IPS-20b (cell line): ENCODE results near the gene NR1H2.
A peak's percentile ranks its signal among the peaks of the same experiment; 100 is the strongest.
"Not testable (repeated sequence)": the region's sequence is repeated elsewhere in the genome, so short reads cannot be mapped to it uniquely, and the experiment has no call there.

Experiments
- H3K27ac ChIP-seq: one replicate; pipeline ENCODE4 v1.5.1; 2013; ENCODE audit warnings: low read length
- H3K27me3 ChIP-seq: 2 replicates; pipeline ENCODE4 v1.6.1; 2013; ENCODE audit warnings: mild to moderate bottlenecking, low read length, inconsistent platforms; ENCODE audit not compliant: insufficient read depth
- H3K36me3 ChIP-seq: 2 replicates; pipeline ENCODE4 v1.6.1; 2013; ENCODE audit warnings: low read depth, mild to moderate bottlenecking, inconsistent platforms, low read length, moderate library complexity; ENCODE audit not compliant: insufficient read depth
- H3K4me1 ChIP-seq: 2 replicates; pipeline ENCODE4 v1.6.1; 2013; ENCODE audit warnings: mild to moderate bottlenecking, control low read depth, inconsistent platforms, low read length, moderate library complexity; ENCODE audit not compliant: insufficient read depth
- H3K4me3 ChIP-seq: 2 replicates; pipeline ENCODE4 v1.5.1; 2013; ENCODE audit warnings: mild to moderate bottlenecking, low read length, inconsistent platforms
- H3K9ac ChIP-seq: 2 replicates; pipeline ENCODE4 v1.6.1; 2013; ENCODE audit warnings: low read depth, mild to moderate bottlenecking, inconsistent platforms, low read length, moderate library complexity
- H3K9me3 ChIP-seq: 2 replicates; pipeline ENCODE4 v1.6.1; 2013; ENCODE audit warnings: mild to moderate bottlenecking, low read depth, low read length, inconsistent platforms; ENCODE audit not compliant: insufficient read depth

Gene NR1H2

GRCh38 chr19:50383001-50383851 is 7.0 kb downstream of the NR1H2 start:
- Histone ChIP-seq H3K4me3 (peak overlapping the region; percentile 72), H3K9ac (peak overlapping the region; percentile 75; the same call in 1 of the 2 replicates), H3K27ac (no peak overlapping the region), H3K36me3 (peaks cover 58% of the 10 kb centered on the region), H3K9me3 (no peaks in the 10 kb centered on the region), H3K4me1 (no peaks in the 10 kb centered on the region; the same call in 1 of the 2 replicates), H3K27me3 (no peaks in the 10 kb centered on the region; the same call in 1 of the 2 replicates)

- peaks cover 58% of the 10 kb centered on the region for H3K36me3 ChIP-seq
- H3K27me3 ChIP-seq = no peaks in the 10 kb centered on the region; the same call in 1 of the 2 replicates
- peak within 1 kb of the TSS; percentile 32 for H3K27ac ChIP-seq
- H3K9ac ChIP-seq = peak within 1 kb of the TSS; percentile 94
- no peaks in the 10 kb centered on the region; the same call in 1 of the 2 replicates for H3K4me1 ChIP-seq
- H3K9me3 ChIP-seq = no peaks in the 10 kb centered on the region
- H3K4me3 ChIP-seq = peak within 1 kb of the TSS; percentile 98
These were observed 7.8 kb downstream of the NR1H2 start, which contains the start of gene POLD1 for GRCh38 chr19:50383852-50384684. POLD1 (plus strand) TSS chr19:50384347; CDS start chr19:50398852, 14,505 bp downstream.

GRCh38 chr19:50384685-50385535 is 8.7 kb downstream of the NR1H2 start:
- H3K9me3 ChIP-seq = no peaks in the 10 kb centered on the region
- H3K4me3 ChIP-seq = peak overlapping the region; percentile 98
- H3K4me1 ChIP-seq = no peaks in the 10 kb centered on the region; the same call in 1 of the 2 replicates
- no peaks in the 10 kb centered on the region; the same call in 1 of the 2 replicates for H3K27me3 ChIP-seq
- H3K36me3 ChIP-seq = peaks cover 53% of the 10 kb centered on the region
- peak overlapping the region; percentile 94 for H3K9ac ChIP-seq
- H3K27ac ChIP-seq = peak overlapping the region; percentile 32

- Histone ChIP-seq H3K36me3 (peaks cover 43% of the 10 kb centered on the region), H3K4me3 (no peak overlapping the region), H3K4me1 (no peaks in the 10 kb centered on the region; the same call in 1 of the 2 replicates), H3K27me3 (no peaks in the 10 kb centered on the region; the same call in 1 of the 2 replicates), H3K9me3 (peaks cover 6% of the 10 kb centered on the region), H3K27ac (no peak overlapping the region), H3K9ac (no peak overlapping the region)
These were observed 11.1 kb downstream of the NR1H2 start for GRCh38 chr19:50387176-50387867.

GRCh38 chr19:50387868-50388245 is 11.6 kb downstream of the NR1H2 start:
- H3K27me3 ChIP-seq = no peaks in the 10 kb centered on the region; the same call in 1 of the 2 replicates
- H3K27ac ChIP-seq = no peak overlapping the region
- H3K9ac ChIP-seq = no peak overlapping the region
- H3K36me3 ChIP-seq = peaks cover 48% of the 10 kb centered on the region
- no peaks in the 10 kb centered on the region; the same call in 1 of the 2 replicates for H3K4me1 ChIP-seq
- peaks cover 7% of the 10 kb centered on the region for H3K9me3 ChIP-seq
- no peak overlapping the region for H3K4me3 ChIP-seq

- H3K9ac ChIP-seq, H3K9me3 ChIP-seq, H3K27ac ChIP-seq, H3K4me1 ChIP-seq, H3K4me3 ChIP-seq, H3K27me3 ChIP-seq: not testable (repeated sequence)
- H3K36me3 ChIP-seq = peaks cover 60% of the 10 kb centered on the region
These were observed 14.0 kb downstream of the NR1H2 start for GRCh38 chr19:50390295-50390694.

GRCh38 chr19:50390952-50391351 is 14.7 kb downstream of the NR1H2 start:
- not testable (repeated sequence) for H3K27me3 ChIP-seq, H3K9me3 ChIP-seq, H3K4me3 ChIP-seq, H3K9ac ChIP-seq, H3K27ac ChIP-seq, H3K4me1 ChIP-seq
- peaks cover 57% of the 10 kb centered on the region for H3K36me3 ChIP-seq

- Histone ChIP-seq H3K4me3 (no peak overlapping the region), H3K9ac (no peak overlapping the region), H3K27ac (no peak overlapping the region), H3K27me3 (no peaks in the 10 kb centered on the region), H3K36me3 (peaks cover 41% of the 10 kb centered on the region), H3K9me3 (peaks cover 7% of the 10 kb centered on the region), H3K4me1 (no peaks in the 10 kb centered on the region)
These were observed 16.5 kb downstream of the NR1H2 start for GRCh38 chr19:50392759-50393158.

- Histone ChIP-seq H3K36me3 (peaks cover 32% of the 10 kb centered on the region), H3K27me3 (no peaks in the 10 kb centered on the region), H3K27ac (no peak overlapping the region), H3K9me3 (peaks cover 7% of the 10 kb centered on the region), H3K9ac (no peak overlapping the region), H3K4me3 (no peak overlapping the region), H3K4me1 (no peaks in the 10 kb centered on the region)
These were observed 17.3 kb downstream of the NR1H2 start for GRCh38 chr19:50393589-50393988.

- Histone ChIP-seq H3K36me3 (peaks cover 31% of the 10 kb centered on the region), H3K27ac (no peak overlapping the region), H3K4me3 (no peak overlapping the region)
These were observed 17.8 kb downstream of the NR1H2 start for GRCh38 chr19:50394017-50394416.

More at GRCh38 chr19:50394017-50394416, 17.8 kb downstream of the NR1H2 start:
- H3K4me1 ChIP-seq = no peaks in the 10 kb centered on the region
- peaks cover 7% of the 10 kb centered on the region for H3K9me3 ChIP-seq
- no peaks in the 10 kb centered on the region for H3K27me3 ChIP-seq
- H3K9ac ChIP-seq = no peak overlapping the region
